Panc1 (cell line): ENCODE data around the gene GCK. TPM values are rescaled to one million over a fixed set of nuclear protein-coding genes. Genes with fewer than 3 reads are reported as not detected.

Experiments used
- ATAC-seq: fragments of 200-7000 bp; cut with Tn5 transposase; 2 replicates; pipeline ENCODE4 v1.9.1; 2020; ENCODE audit warnings: mild to moderate bottlenecking, moderate library complexity
- BruUV-seq: library from RNA; stranded (reverse); fragments of 400-500 nt; replicated peaks from 2 replicates; lab custom pipeline; 2021; lab: Mats Ljungman, UMichigan
- CTCF ChIA-PET: fragments of 300-600 bp; sonication (Branson Sonifier 250); formaldehyde crosslinking; loops from one replicate; lab custom pipeline; 2022; ENCODE audit warnings: antibody characterized with exemption; lab: Charles Lee
- POLR2A ChIA-PET: fragments of 300-600 bp; sonication (Branson Sonifier 250); formaldehyde crosslinking; loops from one replicate; lab custom pipeline; 2022; ENCODE audit warnings: antibody characterized with exemption; lab: Charles Lee
- DNase-seq: peaks from one replicate; pipeline ENCODE4 v3.0.0-alpha.2; 2010; ENCODE audit warnings: low read depth, low spot score
- H3K27ac ChIP-seq: 2 replicates; pipeline ENCODE4 v1.5.1; 2011; ENCODE audit warnings: mild to moderate bottlenecking, low read length, inconsistent platforms
- H3K27me3 ChIP-seq: fragments of 200-500 bp; sonication (Bioruptor generic); 2 replicates; pipeline ENCODE4 v1.6.0; 2014; ENCODE audit warnings: low read length, inconsistent platforms; ENCODE audit not compliant: control insufficient read depth, insufficient read depth
- H3K36me3 ChIP-seq: fragments of 200-500 bp; sonication (Bioruptor generic); 2 replicates; pipeline ENCODE4 v1.5.1; 2014; ENCODE audit warnings: inconsistent platforms, mild to moderate bottlenecking, low read length, moderate library complexity; ENCODE audit not compliant: control insufficient read depth, insufficient read depth
- H3K4me1 ChIP-seq: 2 replicates; pipeline ENCODE4 v1.5.1; 2011; ENCODE audit warnings: inconsistent platforms, mild to moderate bottlenecking, low read length, moderate library complexity; ENCODE audit not compliant: control insufficient read depth, insufficient read depth
- H3K4me3 ChIP-seq, 2 experiments: 2 replicates each; pipeline ENCODE4 v1.5.1; 2011 to 2012; ENCODE audit warnings: low read depth in 2 of 2, low read length in 2 of 2, mild to moderate bottlenecking in 2 of 2, inconsistent platforms in 1 of 2, moderate library complexity in 1 of 2
- H3K9me3 ChIP-seq: fragments of 200-500 bp; sonication (Bioruptor generic); 2 replicates; pipeline ENCODE4 v1.5.1; 2014; ENCODE audit warnings: low read depth, mild to moderate bottlenecking, inconsistent platforms, low read length, moderate library complexity; ENCODE audit not compliant: control insufficient read depth, insufficient read depth
- CTCF ChIP-seq: fragments of 450-650 bp; IDR thresholded peaks from 2 replicates; pipeline ENCODE4 v1.5.1; 2017; ENCODE audit warnings: mild to moderate bottlenecking
- POLR2AphosphoS5 ChIP-seq: IDR thresholded peaks from 2 replicates; pipeline ENCODE4 v1.6.1; 2012; ENCODE audit warnings: mild to moderate bottlenecking, low read depth, low read length, moderate library complexity
- REST ChIP-seq, 2 experiments: IDR thresholded peaks; 2 replicates each; pipeline ENCODE4 v1.6.1; 2011 to 2012; ENCODE audit warnings: low read depth in 2 of 2, control low read depth in 1 of 2, low read length in 1 of 2, mild to moderate bottlenecking in 1 of 2, moderate library complexity in 1 of 2; ENCODE audit not compliant: insufficient read depth in 1 of 2
- SIN3A ChIP-seq: IDR thresholded peaks from 2 replicates; pipeline ENCODE4 v1.6.1; 2012; ENCODE audit warnings: low read depth, mild to moderate bottlenecking, low read length, moderate library complexity, borderline replicate concordance; ENCODE audit not compliant: insufficient read depth
- TCF7L2 ChIP-seq: IDR thresholded peaks from 2 replicates; pipeline ENCODE4 v1.6.1; 2011; ENCODE audit warnings: mild to moderate bottlenecking, low read depth, low read length, inconsistent platforms
- in situ Hi-C: cut with HindIII; loops from 2 replicates; pipeline ENCODE4 v1.10.0; 2016; ENCODE audit warnings: low sequenced_read_pairs, low pct_unique_long_range_greater_than_20kb
- intact Hi-C: fragments of 100-400 bp; cut with micrococcal nuclease; formaldehyde crosslinking; loops from one replicate; pipeline ENCODE4 v1.10.0; 2022; ENCODE audit not compliant: unreplicated experiment
- total RNA-seq: library from RNA; stranded (reverse); gene quantifications from one replicate; pipeline ENCODE4 v1.2.1, GENCODE V29; 2021; ENCODE audit not compliant: unreplicated experiment

The GCK gene
- total RNA-seq, 1 experiment from 2014 or later, result 0.36 TPM

- TF ChIP-seq SIN3A (no peak), POLR2AphosphoS5 (no peak), CTCF (no peak), REST (IDR thresholded peaks at IDR 0.05; ENCODE audit: insufficient read depth in 1 of 2, low read depth in 2 of 2, low read length in 1 of 2) (no peak)
- no TSS peak for BruUV-seq
- POLR2A ChIA-PET, result no interaction called here
- Histone ChIP-seq H3K9me3 (no peaks in the 10 kb centered on the region), H3K36me3 (no peaks in the 10 kb centered on the region), H3K4me3 (no peak overlapping the region), H3K27ac (no peak overlapping the region), H3K27me3 (no peaks in the 10 kb centered on the region), H3K4me1 (no peaks in the 10 kb centered on the region)
- in situ Hi-C loops, result no loop called here
- DNase-seq, result no peak
- CTCF ChIA-PET, result no interaction called here
- intact Hi-C loops, result no loop called here
- no peak for ATAC-seq
These were observed 41.1 kb downstream of the GCK start for GRCh38 chr7:44148166-44148565.

- Histone ChIP-seq H3K27ac (no peak overlapping the region), H3K27me3 (no peaks in the 10 kb centered on the region), H3K36me3 (no peaks in the 10 kb centered on the region), H3K9me3 (no peaks in the 10 kb centered on the region), H3K4me1 (no peaks in the 10 kb centered on the region), H3K4me3 (no peak overlapping the region)
- ATAC-seq (no peak), DNase-seq (no peak)
- intact Hi-C loops (no loop called here), in situ Hi-C loops (no loop called here)
- no TSS peak for BruUV-seq
- TF ChIP-seq SIN3A, result no peak
- no peak for TF ChIP-seq REST (IDR thresholded peaks at IDR 0.05; ENCODE audit: insufficient read depth in 1 of 2, low read depth in 2 of 2, low read length in 1 of 2)
- TF ChIP-seq TCF7L2, result no peak
- no peak for TF ChIP-seq POLR2AphosphoS5
- TF ChIP-seq CTCF, result no peak
- ChIA-PET POLR2A (no interaction called here), CTCF (no interaction called here)
These were observed 41.9 kb downstream of the GCK start for GRCh38 chr7:44147026-44147991.
